NCI-H82 (cell line): ENCODE results near the gene TMEM54.
"Not testable (repeated sequence)": the region's sequence is repeated elsewhere in the genome, so short reads cannot be mapped to it uniquely, and the experiment has no call there.

Experiments
- DNase-seq: peaks from one replicate; lab custom pipeline; 2025; lab: John Stamatoyannopoulos, UW

TMEM54 gene

DNA sequence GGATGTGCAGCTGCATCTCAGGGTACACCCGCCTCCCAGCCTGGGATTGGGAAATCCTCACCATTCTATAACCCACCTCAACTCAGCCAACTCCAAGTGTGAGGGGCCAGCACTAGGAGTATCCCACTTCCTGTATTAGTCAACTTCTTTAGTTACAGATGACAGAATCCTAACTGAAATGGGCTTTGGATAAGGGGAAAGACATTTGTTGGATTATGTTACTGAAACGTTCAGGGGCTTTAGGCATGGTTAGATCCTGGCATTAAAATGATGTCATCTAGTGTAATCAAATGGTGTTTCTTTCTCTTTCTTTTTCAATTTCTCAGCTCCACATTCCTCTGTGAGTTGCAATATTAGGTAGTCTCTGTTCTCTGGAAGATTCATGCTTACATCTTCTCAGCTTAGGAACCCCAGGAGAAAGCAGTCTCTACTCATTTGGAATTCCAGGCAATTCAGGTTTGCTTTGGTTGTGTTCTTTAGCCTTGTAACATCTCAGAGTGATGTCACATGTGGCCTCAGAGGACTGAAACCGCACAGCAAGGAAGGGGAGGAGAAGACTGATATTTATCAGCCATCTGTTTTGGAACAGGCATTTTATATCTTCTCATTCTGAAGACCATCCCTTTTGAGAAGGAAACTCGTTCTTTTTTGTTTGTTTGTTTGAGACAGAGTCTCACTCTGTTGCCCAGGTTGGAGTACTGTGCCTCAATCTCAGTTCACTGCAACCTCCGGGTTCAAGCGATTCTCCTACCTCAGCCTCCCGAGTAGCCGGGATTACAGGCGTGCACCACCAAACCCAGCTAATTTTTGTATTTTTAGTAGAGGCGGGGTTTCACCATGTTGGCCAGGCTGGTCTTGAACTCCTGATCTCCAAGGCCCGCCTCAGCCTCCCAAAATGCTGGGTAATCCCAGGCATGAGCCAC is 18.9 kb upstream of the TMEM54 start:
- DNase-seq = no peak

DNA sequence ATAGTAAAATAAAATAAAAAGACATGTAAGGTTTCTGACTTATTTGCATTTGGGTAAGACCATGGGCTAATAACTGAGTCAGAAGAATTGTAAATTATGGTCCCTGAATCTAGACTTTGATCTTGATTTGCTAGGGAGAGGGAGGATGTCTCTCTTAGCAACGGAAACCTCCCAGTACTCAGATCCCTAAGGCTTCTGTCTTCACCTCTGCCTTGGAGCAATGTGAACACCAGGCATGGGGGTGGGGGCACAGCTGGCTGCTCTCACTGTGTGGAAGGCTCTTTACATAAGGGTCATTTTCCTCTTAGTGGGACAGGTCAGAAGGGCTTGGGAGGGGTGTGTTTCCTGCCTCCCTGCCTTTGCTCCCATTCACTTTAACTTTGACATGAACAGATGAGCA is 17.0 kb upstream of the TMEM54 start:
- DNase-seq = no peak

DNA sequence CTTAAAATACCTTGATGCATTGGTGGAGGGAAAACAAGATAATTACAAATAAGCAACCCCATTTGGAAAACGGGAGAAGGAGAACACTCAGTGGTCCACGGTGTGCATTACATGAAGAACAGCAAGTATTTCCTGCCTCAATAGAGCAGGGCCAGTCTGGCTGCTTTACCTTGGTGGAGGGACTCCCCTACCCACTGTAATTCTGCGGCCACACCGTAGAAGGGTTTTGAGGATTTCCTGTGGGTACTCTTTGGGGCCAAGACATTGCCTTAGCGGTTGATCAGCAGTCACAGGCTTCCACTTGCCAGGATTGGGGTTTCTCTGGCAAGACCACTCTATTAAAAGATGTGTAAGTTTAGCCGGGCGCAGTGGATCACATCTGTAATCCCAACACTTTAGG is 16.3 kb upstream of the TMEM54 start:
- DNase-seq = no peak

- DNase-seq = no peak
Measured at GRCh38 chr1:32915766-32916706, 14.8 kb upstream of the TMEM54 start.

GRCh38 chr1:32910319-32910718 is 9.1 kb upstream of the TMEM54 start:
- DNase-seq = no peak

- DNase-seq = no peak
Measured at GRCh38 chr1:32907435-32907834, 6.2 kb upstream of the TMEM54 start.

GRCh38 chr1:32906654-32907053 is 5.5 kb upstream of the TMEM54 start:
- DNase-seq = no peak

GRCh38 chr1:32905588-32905987 is 4.4 kb upstream of the TMEM54 start:
- DNase-seq = not testable (repeated sequence)

- no peak for DNase-seq
Measured at GRCh38 chr1:32904797-32905196, 3.6 kb upstream of the TMEM54 start.

- no peak for DNase-seq
Measured at GRCh38 chr1:32903991-32904785, 3.0 kb upstream of the TMEM54 start.

DNA sequence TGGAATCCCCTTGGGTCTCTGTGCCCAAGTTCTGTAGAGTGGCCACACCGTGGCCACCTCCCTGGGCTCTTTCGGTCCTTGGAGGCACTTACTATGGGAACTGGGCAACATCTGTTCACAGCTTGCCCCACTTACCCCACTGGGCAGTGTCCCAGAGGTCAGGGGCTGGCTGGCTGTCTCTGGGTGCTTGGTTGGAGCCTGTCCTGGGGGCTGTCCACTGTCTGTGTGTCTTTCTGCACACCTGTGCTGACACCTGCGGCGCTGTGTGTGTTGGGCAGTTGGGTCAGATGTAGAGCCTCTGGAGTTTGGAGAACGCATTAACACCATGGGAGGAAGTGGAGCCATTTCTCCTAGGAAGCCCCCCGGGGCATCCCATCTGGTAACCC is 1.3 kb upstream of the TMEM54 start:
- DNase-seq = no peak

DNA sequence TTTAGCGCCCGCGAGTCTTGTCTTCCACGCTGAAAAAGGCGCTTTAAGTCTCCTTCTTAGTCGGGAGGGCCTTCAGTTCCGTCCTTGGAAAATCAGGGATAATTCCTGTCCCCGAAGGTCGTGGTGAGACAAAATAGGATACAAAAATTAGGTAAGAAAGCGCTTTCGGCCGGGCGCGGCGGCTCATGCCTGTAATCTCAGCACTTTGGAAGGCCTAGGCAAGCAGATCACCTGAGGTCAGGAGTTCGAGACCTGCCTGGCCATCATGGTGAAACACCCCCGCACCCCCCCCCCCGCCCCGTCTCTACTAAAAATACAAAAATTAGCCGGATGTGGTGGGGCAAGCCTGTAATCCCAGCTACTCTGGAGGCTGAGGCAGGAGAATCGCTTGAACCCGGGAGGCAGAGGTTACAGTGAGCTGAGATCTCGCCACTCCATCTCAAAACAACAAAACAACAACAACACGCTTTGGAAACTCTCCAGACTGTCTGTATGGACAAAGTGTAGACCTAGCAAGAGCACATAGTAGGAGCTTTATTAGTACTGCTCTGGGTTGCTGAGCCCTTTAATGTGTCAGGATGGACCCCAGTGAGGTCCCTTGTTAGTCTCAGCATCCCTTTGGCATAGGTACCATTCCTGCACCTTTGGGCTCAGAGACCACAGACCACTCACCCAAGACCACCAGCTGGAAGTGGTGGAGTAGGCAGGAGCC is 790 bp upstream of the TMEM54 start:
- DNase-seq = no peak

- peak; percentile 76 for DNase-seq
Measured at GRCh38 chr1:32900371-32900955, 726 bp downstream of the TMEM54 start.

GRCh38 chr1:32899586-32900296 is 1.4 kb downstream of the TMEM54 start:
- peak; percentile 62 for DNase-seq

DNA sequence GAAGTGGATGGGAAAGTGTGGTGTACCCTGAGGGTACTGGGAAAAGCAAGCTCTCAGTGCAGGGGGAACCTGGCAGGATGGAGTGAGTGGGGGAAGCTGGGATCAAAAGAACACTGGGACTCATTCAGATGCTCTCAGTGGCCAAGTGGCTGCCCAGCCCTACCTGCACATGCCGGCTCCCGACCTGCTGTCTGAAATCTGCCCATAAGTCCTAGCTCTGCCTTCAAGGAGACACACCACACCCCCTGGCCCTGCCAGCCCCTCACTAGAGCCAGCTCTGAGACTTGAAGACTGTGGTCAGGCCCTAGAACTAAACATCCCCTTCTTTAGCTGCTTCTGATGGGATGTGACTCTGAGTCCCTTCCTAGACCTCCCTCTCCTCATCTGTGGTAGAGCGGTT is 2.2 kb downstream of the TMEM54 start:
- no peak for DNase-seq

DNA sequence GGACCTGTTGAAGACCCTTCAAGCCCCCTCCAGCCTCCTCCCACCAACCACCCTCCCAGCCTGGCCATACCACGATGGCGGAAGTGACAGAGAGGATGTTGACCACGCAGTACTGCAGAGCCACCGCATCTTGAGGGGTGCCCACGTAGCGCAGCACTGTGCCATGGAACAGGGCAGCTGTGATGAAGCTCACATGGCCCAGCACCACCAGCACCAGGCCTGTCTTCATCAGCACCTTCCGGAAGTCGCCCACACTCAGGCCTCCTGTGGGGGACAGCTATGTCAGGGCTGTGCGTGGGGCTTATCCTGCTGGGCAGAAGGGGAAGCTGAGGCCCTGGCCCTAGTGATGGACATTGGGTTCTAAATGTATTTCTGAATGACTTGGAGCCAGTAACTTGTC is 3.1 kb downstream of the TMEM54 start:
- no peak for DNase-seq

GRCh38 chr1:32897082-32898049 is 3.8 kb downstream of the TMEM54 start:
- DNase-seq = no peak

DNA sequence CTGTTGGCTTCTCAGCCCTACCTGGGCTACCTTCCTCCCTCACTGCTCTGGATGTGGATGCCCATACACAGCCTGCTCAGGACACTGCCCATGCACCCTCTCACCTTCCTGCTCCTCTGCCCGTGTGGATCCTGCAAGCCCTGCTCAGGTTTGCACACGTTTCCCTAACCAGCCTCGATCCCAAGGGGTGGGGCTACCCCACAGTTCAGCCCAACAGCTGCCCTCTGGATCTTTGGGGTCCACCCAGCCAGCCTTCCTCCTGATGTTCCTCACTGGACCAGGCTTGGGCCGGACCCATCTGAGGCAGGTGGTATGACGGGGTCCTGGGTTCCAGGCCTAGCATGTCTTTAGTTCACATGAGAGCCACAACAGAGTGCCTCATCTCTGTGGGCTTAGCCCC is 4.7 kb downstream of the TMEM54 start:
- DNase-seq = no peak
